GM12891 (cell line): Measurements from ENCODE around the gene TNNI3K.

ENCODE experiments used
- POLR2AphosphoS5 ChIP-seq: IDR thresholded peaks from 2 replicates; pipeline ENCODE4 v1.6.1; 2011; ENCODE audit warnings: low read depth, low read length, control low read depth
- TAF1 ChIP-seq: IDR thresholded peaks from 2 replicates; pipeline ENCODE4 v1.6.1; 2011; ENCODE audit warnings: low read depth, low read length, control low read depth

GRCh38 chr1:74530892-74531291, 295.7 kb downstream of the TNNI3K start:
- TF ChIP-seq TAF1: no peak
- TF ChIP-seq POLR2AphosphoS5: no peak
